PC-3 (cell line): ENCODE results near the gene MX1. TPM values are rescaled to one million over a fixed set of nuclear protein-coding genes. Genes with fewer than 3 reads are reported as not detected.

Experiments used
- ATAC-seq: fragments of 200-7000 bp; cut with Tn5 transposase; 2 replicates; pipeline ENCODE4 v1.9.1; 2020; ENCODE audit warnings: mild to moderate bottlenecking, moderate library complexity
- BruUV-seq: library from RNA; stranded (reverse); fragments of 400-500 nt; replicated peaks from 2 replicates; lab custom pipeline; 2021; lab: Mats Ljungman, UMichigan
- CTCF ChIA-PET: fragments of 300-600 bp; sonication (Branson Sonifier 250); formaldehyde crosslinking; loops from one replicate; lab custom pipeline; 2022; ENCODE audit warnings: antibody characterized with exemption; lab: Charles Lee
- POLR2A ChIA-PET: fragments of 300-600 bp; sonication (Branson Sonifier 250); formaldehyde crosslinking; loops from one replicate; lab custom pipeline; 2022; ENCODE audit warnings: antibody characterized with exemption; ENCODE audit not compliant: unreplicated experiment; lab: Charles Lee
- DNase-seq: peaks from one replicate; pipeline ENCODE4 v3.0.0-alpha.2; 2015
- H2AFZ ChIP-seq: fragments of 300-600 bp; sonication (generic); 2 replicates; pipeline ENCODE4 v1.6.0; 2016; ENCODE audit warnings: antibody characterized with exemption, low read length
- H3F3A ChIP-seq: fragments of 300-600 bp; sonication (generic); one replicate; pipeline ENCODE4 v1.6.0; 2017; ENCODE audit warnings: antibody characterized with exemption, low read length, control low read depth, mild to moderate bottlenecking; ENCODE audit not compliant: unreplicated experiment
- H3K27ac ChIP-seq: fragments of 300-600 bp; sonication (generic); 2 replicates; pipeline ENCODE4 v1.5.1; 2016; ENCODE audit warnings: mild to moderate bottlenecking, low read length
- H3K27me3 ChIP-seq: fragments of 300-600 bp; sonication (generic); 2 replicates; pipeline ENCODE4 v1.6.1; 2016; ENCODE audit warnings: low read length, mixed read lengths
- H3K36me3 ChIP-seq: fragments of 300-600 bp; sonication (generic); 2 replicates; pipeline ENCODE4 v1.6.1; 2016; ENCODE audit warnings: low read depth, mixed run types, low read length, mixed read lengths
- H3K4me1 ChIP-seq: fragments of 300-600 bp; sonication (generic); 2 replicates; pipeline ENCODE4 v1.5.1; 2016; ENCODE audit warnings: low read length; ENCODE audit not compliant: insufficient read depth
- H3K4me2 ChIP-seq: fragments of 300-600 bp; sonication (generic); 2 replicates; pipeline ENCODE4 v1.6.0; 2016; ENCODE audit warnings: low read length
- H3K4me3 ChIP-seq: fragments of 300-600 bp; sonication (generic); 2 replicates; pipeline ENCODE4 v1.5.1; 2016; ENCODE audit warnings: mild to moderate bottlenecking, low read length, mixed read lengths
- H3K79me2 ChIP-seq: fragments of 300-600 bp; sonication (generic); 2 replicates; pipeline ENCODE4 v1.6.1; 2017; ENCODE audit warnings: low read length, mixed read lengths
- H3K9ac ChIP-seq: fragments of 300-600 bp; sonication (generic); 2 replicates; pipeline ENCODE4 v1.6.0; 2016; ENCODE audit warnings: mild to moderate bottlenecking, low read length
- H3K9me2 ChIP-seq: fragments of 300-600 bp; sonication (generic); replicated peaks from 2 replicates; pipeline ENCODE4 v1.6.1; 2016; ENCODE audit warnings: mixed run types, low read length, mixed read lengths
- H3K9me3 ChIP-seq: fragments of 300-600 bp; sonication (generic); 2 replicates; pipeline ENCODE4 v1.6.1; 2016; ENCODE audit warnings: low read length, mixed read lengths
- H4K20me1 ChIP-seq: fragments of 300-600 bp; sonication (generic); 2 replicates; pipeline ENCODE4 v1.6.1; 2016; ENCODE audit warnings: low read length, mixed read lengths
- EZH2 ChIP-seq: fragments of 300-600 bp; sonication (generic); IDR thresholded peaks from one replicate; pipeline ENCODE4 v1.6.1; 2017; ENCODE audit warnings: antibody characterized with exemption, mild to moderate bottlenecking, low read length; ENCODE audit not compliant: unreplicated experiment
- EZH2phosphoT487 ChIP-seq: fragments of 300-600 bp; sonication (generic); IDR thresholded peaks from 2 replicates; pipeline ENCODE4 v1.6.1; 2018; ENCODE audit warnings: mild to moderate bottlenecking, antibody characterized with exemption, low read length, borderline replicate concordance
- intact Hi-C: fragments of 100-400 bp; cut with micrococcal nuclease; formaldehyde crosslinking; loops from 2 replicates; pipeline ENCODE4 v1.9.0; 2023
- total RNA-seq: library from RNA; depleted of rRNA; stranded (reverse); fragments of >200 nt; gene quantifications from 2 replicates; pipeline ENCODE4 v1.2.3, GENCODE V29; 2014
- TF ChIP-seq, protein P1 (sequence below): fragments of 300-600 bp; sonication (generic); conservative IDR thresholded peaks from 2 replicates; pipeline ENCODE4 v1.5.1; 2017; ENCODE audit warnings: antibody characterized with exemption, low read depth, mild to moderate bottlenecking, low read length

MX1 gene
- total RNA-seq, 1 experiment from 2014 or later = 12.6 TPM

DNA sequence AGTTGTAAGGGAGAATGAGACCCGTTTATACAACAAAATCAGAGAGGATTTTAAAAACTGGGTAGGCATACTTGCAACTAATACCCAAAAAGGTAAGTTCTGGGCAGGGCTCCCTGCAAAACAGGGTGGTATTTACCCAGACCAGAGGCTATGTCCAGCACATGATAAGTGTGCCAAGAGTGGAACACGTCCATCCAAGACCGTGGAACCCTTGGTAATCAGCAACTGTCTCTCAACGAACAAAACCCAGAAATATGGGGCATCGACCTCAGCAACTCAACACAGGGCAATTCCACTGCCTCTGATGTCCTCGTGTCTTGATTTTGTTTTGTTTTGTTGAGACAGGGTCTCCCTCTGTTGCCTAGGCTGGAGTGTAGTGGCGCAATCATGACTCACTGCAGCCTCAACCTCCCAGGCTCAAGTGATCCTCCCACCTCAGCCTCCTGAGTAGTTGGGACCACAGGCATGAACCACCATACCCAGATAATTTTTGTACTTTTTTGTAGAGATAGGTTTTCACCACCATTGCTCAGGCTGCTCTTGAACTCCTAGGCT is 26.7 kb upstream of the MX1 start:
- no peak overlapping the region for H3K27ac ChIP-seq
- ChIA-PET POLR2A (no interaction called here), CTCF (no interaction called here)
- intact Hi-C loops = no loop called here
- H4K20me1 ChIP-seq = no peaks in the 10 kb centered on the region
- H2AFZ ChIP-seq = no peak overlapping the region
- peaks cover 11% of the 10 kb centered on the region for H3K4me1 ChIP-seq
- H3K4me2 ChIP-seq = no peak overlapping the region
- TF ChIP-seq EZH2 = no peak
- TF ChIP-seq EZH2phosphoT487 = no peak
- TF ChIP-seq, protein P1, sequence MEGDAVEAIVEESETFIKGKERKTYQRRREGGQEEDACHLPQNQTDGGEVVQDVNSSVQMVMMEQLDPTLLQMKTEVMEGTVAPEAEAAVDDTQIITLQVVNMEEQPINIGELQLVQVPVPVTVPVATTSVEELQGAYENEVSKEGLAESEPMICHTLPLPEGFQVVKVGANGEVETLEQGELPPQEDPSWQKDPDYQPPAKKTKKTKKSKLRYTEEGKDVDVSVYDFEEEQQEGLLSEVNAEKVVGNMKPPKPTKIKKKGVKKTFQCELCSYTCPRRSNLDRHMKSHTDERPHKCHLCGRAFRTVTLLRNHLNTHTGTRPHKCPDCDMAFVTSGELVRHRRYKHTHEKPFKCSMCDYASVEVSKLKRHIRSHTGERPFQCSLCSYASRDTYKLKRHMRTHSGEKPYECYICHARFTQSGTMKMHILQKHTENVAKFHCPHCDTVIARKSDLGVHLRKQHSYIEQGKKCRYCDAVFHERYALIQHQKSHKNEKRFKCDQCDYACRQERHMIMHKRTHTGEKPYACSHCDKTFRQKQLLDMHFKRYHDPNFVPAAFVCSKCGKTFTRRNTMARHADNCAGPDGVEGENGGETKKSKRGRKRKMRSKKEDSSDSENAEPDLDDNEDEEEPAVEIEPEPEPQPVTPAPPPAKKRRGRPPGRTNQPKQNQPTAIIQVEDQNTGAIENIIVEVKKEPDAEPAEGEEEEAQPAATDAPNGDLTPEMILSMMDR = no peak
- H3K79me2 ChIP-seq = no peaks in the 10 kb centered on the region
- ATAC-seq (no peak), DNase-seq (no peak)
- no peaks in the 10 kb centered on the region for H3K9me2 ChIP-seq
- H3K9ac ChIP-seq = no peak overlapping the region
- no peaks in the 10 kb centered on the region for H3K36me3 ChIP-seq
- no peaks in the 10 kb centered on the region for H3K27me3 ChIP-seq
- H3K4me3 ChIP-seq = no peak overlapping the region
- no TSS peak for BruUV-seq
- H3F3A ChIP-seq = no peaks in the 10 kb centered on the region
- no peaks in the 10 kb centered on the region for H3K9me3 ChIP-seq

DNA sequence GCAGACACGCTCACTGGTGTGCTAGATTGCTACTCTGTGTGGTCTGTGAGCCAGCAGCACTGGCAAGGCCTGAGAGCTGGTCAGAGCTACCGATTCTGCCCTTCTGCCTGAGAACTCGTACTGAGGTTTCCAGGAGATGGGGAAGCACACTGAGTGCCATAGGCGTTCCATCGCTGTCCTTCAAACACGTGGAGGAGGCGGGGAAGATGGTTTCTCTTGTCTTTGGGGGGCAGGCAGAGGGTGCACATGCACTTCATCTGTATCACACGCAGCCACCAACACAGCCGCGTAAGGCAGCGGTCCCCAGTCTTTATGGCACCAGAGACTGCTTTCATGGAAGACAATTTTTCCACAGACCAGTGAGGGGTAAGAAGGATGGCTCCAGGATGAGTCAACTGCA is 23.8 kb upstream of the MX1 start:
- no peak overlapping the region for H2AFZ ChIP-seq
- H3K9me3 ChIP-seq = no peaks in the 10 kb centered on the region
- no peaks in the 10 kb centered on the region for H3F3A ChIP-seq
- no peaks in the 10 kb centered on the region for H3K27me3 ChIP-seq
- ChIA-PET POLR2A (no interaction called here), CTCF (no interaction called here)
- intact Hi-C loops = no loop called here
- no TSS peak for BruUV-seq
- H3K36me3 ChIP-seq = no peaks in the 10 kb centered on the region
- no peaks in the 10 kb centered on the region for H4K20me1 ChIP-seq
- no peaks in the 10 kb centered on the region for H3K79me2 ChIP-seq
- H3K27ac ChIP-seq = no peak overlapping the region
- H3K9me2 ChIP-seq = no peaks in the 10 kb centered on the region
- H3K9ac ChIP-seq = no peak overlapping the region
- TF ChIP-seq EZH2phosphoT487 (no peak), EZH2 (no peak)
- TF ChIP-seq, protein P1 = no peak
- no peak overlapping the region for H3K4me3 ChIP-seq
- peaks cover 1% of the 10 kb centered on the region; the same call in 1 of the 2 replicates for H3K4me1 ChIP-seq
- no peak overlapping the region for H3K4me2 ChIP-seq
- no peak for DNase-seq
- no peak for ATAC-seq

- DNase-seq (no peak), ATAC-seq (no peak)
- BruUV-seq = no TSS peak
- Histone ChIP-seq H3F3A (no peaks in the 10 kb centered on the region), H2AFZ (no peak overlapping the region), H3K4me3 (no peak overlapping the region), H3K9me2 (no peaks in the 10 kb centered on the region), H4K20me1 (no peaks in the 10 kb centered on the region), H3K4me1 (no peaks in the 10 kb centered on the region), H3K9me3 (no peaks in the 10 kb centered on the region), H3K79me2 (no peaks in the 10 kb centered on the region), H3K27ac (no peak overlapping the region), H3K36me3 (no peaks in the 10 kb centered on the region), H3K9ac (no peak overlapping the region), H3K4me2 (no peak overlapping the region), H3K27me3 (no peaks in the 10 kb centered on the region)
- intact Hi-C loops = no loop called here
- TF ChIP-seq EZH2 = no peak
- no peak for TF ChIP-seq EZH2phosphoT487
- TF ChIP-seq, protein P1 = no peak
- ChIA-PET CTCF (no interaction called here), POLR2A (no interaction called here)
Measured at GRCh38 chr21:41402796-41403195, 23.2 kb upstream of the MX1 start.
